Kidney capillary endothelial cell (primary cell): Measurements from ENCODE around the gene MRPS12.
"Not testable (repeated sequence)": the region's sequence is repeated elsewhere in the genome, so short reads cannot be mapped to it uniquely, and the experiment has no call there.

ENCODE experiments used
- DNase-seq: peaks from one replicate; pipeline ENCODE4 v3.0.0-alpha.2; 2018; ENCODE audit warnings: low spot score

MRPS12 gene

DNA sequence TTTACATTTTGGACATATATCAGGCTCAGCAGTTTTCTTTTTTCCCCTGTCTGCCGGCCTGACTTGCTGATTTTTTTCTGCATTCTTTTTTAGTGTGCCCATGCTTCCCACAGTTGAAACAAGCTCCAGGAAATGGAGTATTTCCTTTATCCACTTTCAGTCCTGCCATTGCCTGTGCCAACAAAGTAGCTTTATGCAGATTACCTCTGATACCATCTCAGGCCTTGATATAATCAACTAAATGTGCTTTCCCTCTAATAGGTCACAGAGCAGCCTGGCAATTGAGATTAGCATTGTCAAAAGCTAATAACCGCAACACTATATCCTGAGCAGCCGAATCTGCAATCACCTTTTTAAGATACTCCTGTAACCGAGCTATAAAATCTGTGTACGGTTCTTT is 9.2 kb downstream of the MRPS12 start:
- DNase-seq: no peak

DNA sequence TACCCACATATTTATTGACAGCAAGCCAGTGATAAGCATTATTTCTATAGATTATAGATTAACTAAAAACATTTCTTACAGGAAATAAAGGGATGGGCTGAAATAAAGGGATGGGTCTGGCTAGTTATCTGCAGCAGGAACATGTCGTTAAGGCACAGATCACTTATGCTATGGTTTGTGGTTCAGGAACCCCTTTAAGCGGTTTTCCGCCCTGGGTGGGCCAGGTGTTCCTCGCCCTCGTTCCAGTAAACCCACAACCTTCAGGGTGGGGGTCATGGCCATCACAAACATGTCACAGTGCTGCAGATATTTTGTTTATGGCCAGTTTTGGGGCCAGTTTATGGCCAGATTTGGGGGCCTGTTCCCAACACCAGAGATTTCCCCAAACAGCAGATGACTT is 10.7 kb downstream of the MRPS12 start:
- DNase-seq: not testable (repeated sequence)

DNA sequence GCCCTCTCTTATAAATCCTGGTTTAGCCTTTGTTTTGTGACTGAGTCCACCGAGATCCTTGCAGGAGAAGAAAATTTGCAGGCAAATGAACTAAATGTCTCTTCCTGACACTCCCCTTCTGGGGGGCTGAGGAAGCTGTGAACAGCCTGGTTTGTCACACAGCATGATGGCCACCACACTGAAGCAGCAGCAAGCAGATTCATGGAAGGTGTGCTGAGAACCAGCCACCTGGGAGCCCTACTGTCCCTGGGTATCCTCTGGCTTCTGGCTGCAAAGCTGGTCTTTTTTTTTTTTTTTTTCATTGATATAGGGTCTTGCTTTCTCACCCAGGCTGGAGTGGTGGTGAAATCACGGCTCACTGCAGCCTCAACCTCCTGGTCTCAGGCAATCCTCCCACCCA is 11.2 kb downstream of the MRPS12 start:
- no peak for DNase-seq

DNA sequence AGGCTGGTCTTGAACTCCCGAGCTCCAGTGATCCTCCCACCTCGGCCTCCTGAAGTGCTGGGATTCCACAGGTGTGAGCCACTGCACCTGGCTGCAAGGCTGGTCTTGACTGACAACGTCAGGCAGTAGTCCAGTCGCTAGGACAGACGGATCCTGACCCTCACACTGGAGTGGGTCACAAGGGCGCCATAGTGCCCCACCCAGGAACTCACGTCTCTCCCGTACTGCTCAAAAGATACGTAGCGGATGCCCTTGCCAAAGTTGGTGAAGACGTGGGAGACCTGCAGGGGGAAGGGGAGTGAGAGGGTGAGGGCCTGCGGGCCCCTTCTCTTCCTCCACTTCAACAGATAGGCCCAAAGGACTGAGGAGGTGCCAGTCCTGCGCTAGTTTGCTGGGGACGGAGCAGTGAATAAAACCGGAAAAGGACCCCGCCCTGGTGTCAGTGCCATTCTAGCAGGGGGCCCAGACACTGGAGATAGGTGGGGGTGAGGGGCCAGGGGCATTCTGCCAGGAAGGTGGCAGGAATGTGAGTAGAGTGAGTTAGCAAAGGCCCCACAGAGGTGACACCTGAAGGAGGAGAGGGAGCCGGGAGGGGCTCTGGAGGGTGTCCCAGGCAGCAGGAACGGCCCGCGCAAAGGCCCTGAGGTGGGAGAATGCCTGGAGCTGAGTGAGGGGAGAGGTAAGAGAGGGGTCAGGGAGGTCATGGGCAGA is 11.9 kb downstream of the MRPS12 start:
- DNase-seq: no peak

DNA sequence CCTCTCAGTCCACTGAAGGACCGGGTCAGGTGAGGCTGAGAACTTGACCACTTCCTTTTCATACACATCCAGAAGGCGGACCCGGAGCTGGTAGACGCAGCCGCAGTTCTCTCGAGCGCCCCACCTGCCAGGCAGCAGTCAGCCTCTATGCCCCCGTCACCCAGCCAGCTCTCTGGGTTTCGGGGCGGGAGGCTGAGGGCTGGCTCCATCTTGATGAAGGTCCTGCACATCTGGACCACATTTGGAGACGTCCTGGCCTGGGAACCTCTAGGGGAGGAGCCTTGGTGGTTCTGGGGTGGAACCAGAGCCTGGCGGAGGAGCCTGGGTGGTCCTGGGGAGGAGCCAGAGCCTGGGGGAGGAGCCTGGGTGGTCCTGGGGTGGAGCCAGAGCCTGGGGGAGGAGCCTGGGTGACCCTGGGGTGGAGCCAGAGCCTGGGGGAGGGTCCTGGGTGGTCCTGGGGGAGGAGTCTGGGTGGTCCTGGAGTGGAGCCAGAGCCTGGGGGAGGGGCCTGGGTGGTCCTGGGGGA is 14.3 kb downstream of the MRPS12 start:
- no peak for DNase-seq

DNA sequence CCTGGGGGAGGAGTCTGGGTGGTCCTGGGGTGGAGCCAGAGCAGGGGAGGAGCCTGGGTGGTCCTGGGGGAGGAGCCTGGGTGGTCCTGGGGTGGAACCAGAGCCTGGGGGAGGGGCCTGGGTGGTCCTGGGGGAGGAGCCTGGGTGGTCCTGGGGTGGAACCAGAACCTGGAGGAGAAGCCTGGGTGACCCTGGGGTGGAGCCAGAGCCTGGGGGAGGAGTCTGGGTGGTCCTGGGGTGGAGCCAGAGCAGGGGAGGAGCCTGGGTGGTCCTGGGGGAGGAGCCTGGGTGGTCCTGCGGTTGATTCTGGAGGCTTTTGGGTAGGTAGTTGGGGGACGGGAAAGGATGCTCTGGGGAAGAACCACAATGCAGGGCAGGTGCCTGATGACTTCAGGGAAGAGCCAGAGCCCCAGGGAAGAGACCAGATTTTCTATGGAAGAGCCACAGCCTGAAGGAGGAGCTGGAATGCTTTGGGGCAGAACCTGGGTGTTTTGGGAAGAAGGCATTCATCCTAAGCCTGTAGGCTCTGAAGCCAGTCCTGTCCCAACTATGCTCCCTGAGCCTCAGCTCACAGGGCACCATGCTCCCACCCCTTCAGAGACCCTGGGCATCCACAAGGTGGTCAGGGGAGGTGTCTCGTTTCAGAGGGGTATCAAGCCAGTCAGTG is 15.0 kb downstream of the MRPS12 start:
- no peak for DNase-seq

DNA sequence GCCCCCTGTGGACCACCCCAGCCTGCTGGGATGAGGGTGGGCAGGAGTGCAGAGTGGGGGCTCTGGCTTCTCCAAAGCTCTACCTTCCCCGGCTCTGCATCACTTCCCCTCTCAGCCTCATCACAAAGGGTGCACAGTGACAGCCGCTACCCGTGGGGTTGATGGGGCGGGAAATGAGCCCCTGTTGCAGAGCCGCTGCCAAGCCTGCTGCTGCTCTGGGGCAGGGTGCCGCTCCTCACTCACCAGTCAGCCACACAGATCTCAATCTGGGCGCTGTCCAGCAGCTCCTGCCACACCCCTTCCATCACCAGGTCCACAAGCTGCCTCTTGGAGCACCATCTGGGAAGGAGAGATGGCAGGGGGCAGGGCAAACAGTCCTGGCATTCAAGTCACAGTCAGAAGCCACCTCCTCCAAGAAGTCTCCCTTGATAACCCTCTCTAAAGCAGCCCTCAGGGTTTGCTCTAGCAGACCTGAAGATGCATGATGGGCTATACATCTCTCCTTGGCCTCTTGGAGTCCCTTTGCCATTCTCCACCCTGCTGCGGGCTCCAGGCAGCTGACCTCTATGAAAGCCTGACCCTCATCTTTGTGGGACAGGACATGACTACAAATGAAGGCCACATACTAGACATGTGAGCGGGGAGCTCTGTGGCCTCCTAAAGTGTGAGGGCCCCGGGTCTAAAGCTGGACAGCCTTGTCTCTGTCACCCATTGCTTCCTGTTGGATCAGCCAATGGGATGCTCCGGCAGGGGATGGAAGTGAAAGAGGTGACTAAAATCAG is 15.7 kb downstream of the MRPS12 start:
- DNase-seq: no peak

DNA sequence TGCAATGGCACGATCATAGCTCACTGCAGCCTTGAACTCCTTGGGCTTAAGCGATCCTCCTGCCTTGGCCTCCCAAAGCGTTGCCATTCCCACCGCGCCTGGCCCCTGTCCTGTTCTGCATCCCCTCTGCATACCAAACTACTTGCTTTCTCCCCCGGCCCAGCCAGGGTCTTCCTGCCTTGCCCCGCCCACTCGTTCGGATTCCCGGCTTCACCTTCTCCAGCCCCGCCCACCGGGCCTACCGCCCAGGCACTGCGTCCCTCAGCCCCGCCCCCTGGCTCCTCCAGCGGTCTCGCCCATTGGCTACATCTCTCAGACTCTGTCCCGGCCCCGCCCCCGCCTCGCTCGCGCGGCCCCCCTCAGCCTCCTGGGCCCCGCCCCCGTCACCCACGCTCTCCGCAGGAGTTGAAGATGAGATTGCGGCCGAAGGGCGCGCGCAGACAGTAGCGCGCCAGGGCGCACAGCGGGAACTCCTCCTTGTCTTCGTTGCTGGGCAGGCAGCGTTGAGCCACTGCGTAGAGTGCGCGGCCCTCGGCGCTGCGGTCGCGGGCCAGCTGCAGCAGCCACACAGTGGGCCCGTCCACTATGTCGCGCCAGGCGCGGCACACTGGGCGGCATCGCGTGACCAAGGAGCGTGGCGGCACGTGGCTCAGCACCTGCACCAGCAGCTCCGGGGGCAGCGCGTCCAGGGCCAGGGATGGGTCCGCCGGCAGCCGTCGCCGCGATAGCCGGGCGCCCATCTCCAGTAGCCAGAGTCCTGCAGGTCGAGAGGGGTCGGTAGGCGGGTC is 19.0 kb downstream of the MRPS12 start:
- peak; percentile 77 for DNase-seq

DNA sequence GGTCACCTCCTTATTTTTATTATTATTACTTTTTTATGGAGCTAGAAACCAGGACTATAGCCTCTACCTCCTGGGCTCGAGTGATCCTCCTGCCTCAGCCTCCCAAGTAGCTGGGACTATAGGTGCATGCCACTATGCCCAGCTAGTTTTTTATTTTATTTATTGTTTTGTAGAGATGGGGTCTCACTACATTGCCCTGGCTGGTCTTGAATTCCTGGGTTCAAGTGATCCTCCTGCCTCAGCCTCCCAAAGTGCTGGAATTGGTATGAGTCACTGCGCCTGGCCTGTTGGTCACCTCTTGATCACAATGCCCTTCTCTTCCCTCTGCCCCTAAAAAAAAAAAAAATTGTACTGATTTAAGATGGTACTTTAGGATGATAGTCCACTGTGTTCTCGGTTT is 20.4 kb downstream of the MRPS12 start:
- DNase-seq: no peak

DNA sequence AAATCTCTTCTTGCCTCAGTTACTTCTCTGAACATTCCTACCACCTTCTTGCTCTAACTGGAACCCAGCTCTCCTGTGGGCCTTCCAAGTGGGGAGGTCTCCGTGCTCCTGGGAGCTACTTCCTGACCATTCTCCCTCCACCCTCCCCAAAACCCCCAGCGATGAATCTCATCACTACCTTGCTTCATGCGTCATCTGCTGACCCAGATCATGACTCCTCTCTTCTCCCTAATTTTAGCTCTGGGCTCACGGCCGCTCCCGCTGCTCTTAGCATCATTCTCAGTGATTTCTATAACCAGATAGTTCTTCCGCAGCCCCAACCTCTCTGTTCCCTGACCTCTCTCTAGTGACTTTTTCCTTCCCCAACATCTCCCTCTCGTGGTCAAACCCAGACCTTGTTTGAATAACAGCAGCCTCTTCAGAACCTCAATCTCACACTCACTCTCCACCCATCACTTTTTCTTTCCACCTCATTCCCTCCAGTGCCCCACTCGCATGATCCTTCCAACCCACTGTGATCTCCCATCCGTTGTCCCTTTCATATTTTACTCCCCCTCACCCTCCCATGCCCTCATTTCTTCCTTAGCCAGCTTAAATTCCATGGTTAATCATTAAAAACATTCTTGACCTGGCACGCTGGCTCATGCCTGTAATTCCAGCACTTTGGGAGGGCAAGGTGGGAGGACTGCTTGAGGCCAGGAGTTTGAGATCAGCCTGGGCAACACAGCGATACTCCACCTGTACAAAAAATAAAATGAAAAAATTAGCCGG is 21.8 kb downstream of the MRPS12 start:
- no peak for DNase-seq

DNA sequence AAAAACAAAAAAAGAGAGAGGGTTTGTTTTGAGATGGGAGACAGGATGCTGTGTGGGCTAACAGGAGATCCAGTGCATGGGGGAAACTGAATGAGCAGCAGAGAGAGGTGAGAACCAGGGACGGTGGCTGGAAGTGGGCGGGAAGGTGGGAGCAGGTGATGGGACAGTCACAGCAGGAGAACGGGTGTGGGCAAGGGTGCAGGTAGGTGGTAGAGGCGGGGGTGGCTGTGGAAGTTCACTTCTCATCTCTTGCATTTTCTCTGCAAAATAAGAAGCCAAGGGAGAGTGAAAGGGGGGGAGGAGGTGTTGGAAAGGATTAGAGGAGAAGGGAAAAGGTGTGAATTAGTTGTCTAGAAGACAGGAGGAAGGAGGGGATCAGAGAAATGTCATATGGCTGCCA is 22.9 kb downstream of the MRPS12 start:
- no peak for DNase-seq

DNA sequence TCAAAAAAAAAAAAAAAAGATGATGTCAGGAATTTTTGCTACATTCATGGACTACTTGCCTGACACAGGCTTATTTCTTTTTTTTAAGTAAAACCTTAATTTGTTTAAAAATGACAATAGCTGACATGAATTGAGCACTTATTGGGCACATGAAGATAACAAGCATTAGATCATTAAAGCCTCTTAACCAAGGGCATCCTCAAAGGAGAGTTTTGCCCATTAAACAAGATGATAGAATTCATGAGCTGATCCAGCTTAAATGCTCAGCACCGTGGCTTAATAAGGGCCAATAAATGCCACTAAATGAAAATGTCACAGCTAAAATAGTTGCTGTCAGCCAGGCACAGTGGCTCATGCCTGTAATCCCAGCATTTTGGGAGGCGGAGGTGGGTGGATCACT is 25.5 kb downstream of the MRPS12 start:
- DNase-seq: no peak

DNA sequence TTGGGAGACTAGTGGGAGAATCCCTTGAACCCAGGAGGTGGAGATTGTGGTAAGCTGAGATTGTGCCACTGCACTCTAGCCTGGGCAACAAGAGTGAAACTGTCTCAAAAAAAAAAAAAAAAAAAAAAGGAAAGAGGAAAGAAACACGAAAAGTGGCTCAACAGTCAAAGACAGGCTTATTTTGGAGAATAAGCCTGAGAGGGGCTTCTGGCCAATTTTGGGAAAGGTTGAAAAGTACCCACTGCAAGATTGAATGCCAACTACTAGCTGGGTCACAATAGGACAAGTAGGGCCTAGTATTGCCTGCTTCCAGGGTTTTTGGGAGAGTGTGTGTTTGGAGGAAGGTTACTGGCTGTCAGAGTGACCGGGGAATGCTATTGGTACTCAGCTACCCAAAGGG is 27.6 kb downstream of the MRPS12 start:
- DNase-seq: no peak

DNA sequence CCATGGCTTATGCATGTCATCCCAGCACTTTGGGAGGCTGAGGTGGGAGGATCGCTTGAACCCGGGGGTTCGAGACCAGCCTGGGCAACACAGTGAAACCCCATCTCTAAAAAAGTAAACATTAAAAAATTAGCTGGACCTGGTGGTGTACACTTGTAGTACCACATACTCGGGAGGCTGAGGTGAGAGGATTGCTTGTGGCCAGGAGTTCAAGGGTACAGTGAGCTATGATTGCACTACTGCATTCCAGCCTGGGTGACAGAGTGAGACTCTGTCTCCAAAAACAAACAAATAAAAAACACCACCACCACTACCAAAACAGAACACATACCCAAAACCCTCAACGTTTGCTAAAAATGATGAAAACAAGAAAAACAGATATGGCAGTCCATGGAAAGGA is 28.9 kb downstream of the MRPS12 start:
- DNase-seq: no peak

DNA sequence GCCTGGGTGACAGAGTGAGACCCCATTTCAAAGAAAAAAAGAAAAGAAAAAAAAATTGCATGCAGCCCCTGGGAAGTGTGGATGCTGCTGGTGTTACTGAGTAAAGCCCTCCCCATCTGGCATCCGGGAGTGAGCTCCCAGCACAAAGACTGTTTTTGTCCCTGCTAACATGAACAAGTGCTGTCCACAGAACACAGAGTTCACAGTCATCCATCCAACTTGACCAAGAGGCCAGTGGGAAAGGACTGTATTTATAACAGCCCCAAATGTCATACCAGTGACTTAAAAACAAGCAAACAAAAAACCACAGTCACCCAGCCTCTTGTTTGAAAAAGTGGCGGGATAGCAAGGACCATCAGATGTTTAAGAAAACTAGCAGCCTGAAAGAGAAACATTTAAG is 34.0 kb downstream of the MRPS12 start:
- DNase-seq: no peak

DNA sequence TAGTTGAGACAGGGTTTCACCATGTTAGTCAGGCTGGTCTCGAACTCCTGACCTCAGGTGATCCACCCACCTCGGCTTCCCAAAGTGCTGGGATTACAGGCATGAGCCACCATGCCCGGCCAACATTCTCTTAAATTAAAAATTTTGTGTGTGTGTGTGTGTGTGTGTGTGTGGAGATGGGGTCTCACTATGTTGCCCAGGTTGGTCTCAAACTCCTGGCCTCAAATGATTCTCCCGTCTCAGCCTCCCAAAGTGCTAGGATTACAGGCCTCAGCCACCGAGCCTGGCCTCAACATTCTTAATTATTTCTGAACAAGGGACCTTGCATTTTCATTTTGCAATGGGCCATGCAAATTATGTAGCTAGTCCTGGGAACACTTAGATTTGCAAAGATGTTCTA is 35.4 kb downstream of the MRPS12 start:
- DNase-seq: not testable (repeated sequence)

DNA sequence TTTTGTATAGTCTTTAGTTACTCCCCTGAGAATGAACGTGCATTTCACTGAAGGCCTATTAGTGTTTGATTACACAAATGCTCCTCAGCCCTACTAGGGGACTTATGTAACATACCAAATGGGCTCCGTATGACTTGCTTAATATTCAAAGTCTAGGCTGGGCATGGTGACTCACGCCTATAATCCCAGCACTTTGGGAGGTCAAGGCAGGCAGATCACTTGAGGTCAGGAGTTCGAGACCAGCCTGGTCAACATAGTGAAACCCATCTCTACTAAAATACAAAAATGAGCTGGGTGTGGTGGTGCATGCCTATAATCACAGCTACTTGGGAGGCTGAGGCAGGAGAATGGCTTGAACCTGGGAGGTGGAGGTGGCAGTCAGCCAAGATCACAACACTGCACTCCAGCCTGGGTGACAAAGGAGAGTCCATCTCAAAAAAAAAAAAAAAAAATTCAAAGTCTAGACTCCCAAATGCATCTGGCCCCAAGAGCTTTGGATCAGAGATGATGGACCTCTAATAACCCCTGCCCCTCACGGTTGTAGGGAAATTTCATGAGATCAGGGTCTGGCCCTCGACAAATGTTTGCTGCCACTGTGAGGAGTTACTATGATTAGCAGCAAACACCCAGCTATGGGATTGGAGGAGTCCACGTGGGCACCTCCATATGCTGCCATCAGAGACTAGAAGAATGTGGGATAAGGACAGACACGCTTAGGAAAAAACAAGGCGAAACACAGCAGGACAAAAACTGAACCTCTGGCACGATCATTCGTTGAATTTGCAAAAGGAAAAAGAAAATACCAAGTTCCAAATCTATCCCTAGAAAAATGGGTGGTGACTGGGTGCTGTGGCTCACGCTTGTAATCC is 40.2 kb downstream of the MRPS12 start:
- DNase-seq: no peak

DNA sequence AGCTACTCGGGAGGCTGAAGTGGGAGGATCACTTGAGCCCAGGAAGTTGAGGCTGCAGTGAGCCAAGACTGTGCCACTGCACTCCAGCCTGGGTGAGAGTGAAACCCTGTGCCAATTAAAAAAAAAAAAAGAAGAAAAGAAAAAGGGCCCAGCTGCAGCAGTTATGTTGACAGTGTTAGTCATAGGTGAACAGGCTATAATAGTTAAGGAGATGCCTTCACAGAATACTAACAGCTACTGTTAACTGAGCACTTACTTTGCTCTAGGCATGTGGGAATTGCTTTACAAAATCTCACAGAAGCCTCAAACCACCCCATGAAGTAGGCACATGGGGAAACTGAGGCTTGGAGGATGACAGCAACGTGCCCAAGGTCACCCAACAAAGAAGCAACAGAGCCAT is 40.9 kb downstream of the MRPS12 start:
- no peak for DNase-seq

DNA sequence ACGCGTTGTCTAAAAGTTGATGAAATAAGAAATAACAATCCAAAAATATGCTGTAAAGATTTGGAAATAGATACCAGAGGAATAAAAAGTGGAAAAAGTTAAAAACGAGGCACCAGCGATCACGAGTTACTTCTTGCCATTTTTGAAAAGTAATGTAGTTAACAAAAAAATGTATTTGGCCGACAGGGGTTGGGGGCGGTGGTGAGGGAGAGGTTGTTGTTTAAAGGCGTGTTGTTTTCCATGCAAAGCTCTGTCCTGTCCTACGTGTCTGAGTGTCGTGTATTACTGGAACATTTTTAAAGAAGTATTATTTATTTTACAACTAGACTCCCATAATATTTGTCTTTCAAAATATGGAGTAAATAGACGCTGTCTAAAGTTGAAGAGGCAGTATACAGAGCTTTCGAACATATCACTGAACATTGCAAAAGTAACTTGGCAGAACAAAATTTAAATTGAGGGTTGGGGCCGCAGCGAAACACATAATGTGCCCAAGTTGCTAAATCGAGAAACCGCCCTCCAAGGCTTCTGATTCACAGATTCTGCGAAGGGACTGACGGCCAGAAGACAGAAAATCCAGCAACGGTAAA is 44.0 kb downstream of the MRPS12 start:
- peak; percentile 30 for DNase-seq
